Adrenal gland (tissue), 5 donors: Measurements from ENCODE around the gene VAC14.

Source experiments
- CTCF ChIP-seq, 6 experiments: fragments of 450-650 bp in 4 of 6; fragments of 200-600 bp in 2 of 6; sonication (generic) in 1 of 6; IDR thresholded peaks; 1 replicate in 5 of 6; 2 replicates in 1 of 6; pipeline versions ENCODE4 v1.5.1 to v1.8.0; 2016 to 2021; ENCODE audit warnings: antibody characterized with exemption in 6 of 6, mild to moderate bottlenecking in 2 of 6, moderate library complexity in 1 of 6
- POLR2A ChIP-seq, 2 donors: fragments of 450-650 bp; IDR thresholded peaks; one replicate each; pipeline ENCODE4 v1.6.1; 2017; ENCODE audit warnings: antibody characterized with exemption in 2 of 2, mild to moderate bottlenecking in 2 of 2, moderate library complexity in 1 of 2
- donor health status: DM: no; HTN: no; CAD: no.

DNA sequence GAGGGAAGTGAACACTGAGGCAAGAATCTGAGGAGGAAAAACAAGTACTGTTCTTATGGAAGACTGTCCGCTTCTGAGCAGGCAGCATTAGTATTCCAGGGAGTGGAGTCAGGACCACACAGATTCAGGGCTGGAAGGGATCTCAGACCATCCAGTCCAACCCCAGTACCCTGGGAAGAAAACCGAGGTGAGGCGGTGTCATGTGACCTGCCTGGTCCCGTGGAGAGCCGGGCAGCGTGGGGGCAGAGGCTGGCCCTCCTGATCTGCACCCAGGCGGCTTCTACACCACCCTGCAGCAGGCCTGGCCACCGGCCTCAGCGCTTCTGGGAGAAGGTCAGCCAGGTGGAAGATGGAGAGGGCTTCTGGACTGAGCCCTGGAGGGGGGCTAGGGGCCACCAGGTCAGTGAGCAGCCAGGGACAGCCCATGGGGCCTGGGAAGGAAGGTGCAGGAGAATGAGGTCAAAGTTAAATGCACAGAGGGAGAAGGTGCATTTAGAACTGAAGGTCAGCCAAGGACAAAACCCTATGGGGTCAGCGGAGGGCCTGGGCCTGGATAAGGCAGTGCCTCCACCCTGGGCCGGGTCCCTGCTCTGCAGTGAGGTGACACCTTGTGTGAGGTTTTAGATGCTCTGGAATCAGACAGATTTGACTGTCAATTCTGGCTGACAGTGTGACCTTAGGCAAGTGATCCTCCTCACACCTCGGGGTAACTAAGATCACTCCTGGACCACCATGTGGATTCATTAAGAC lies 45.9 kb downstream of the VAC14 start:
- TF ChIP-seq POLR2A (IDR thresholded peaks at IDR 0.05) (no peak), CTCF (IDR thresholded peaks at IDR 0.05) (no peak)
